NB4 (cell line): ENCODE results near the gene ARFGEF2.

ENCODE experiments used
- DNase-seq: peaks from one replicate; pipeline ENCODE4 v3.0.0; 2010; ENCODE audit warnings: low read depth
- H3K4me3 ChIP-seq: one replicate; pipeline ENCODE4 v1.5.1; 2011; ENCODE audit warnings: mild to moderate bottlenecking, low read depth, low read length, moderate library complexity
- MYC ChIP-seq: IDR thresholded peaks from 2 replicates; pipeline ENCODE4 v1.6.1; 2011; ENCODE audit warnings: low read depth, low read length
- POLR2A ChIP-seq: IDR thresholded peaks from 2 replicates; pipeline ENCODE4 v1.6.1; 2011; ENCODE audit warnings: mild to moderate bottlenecking; ENCODE audit not compliant: insufficient read length; ENCODE audit errors: extremely low read depth
- TF ChIP-seq, protein P1 (sequence below): IDR thresholded peaks from one replicate; pipeline ENCODE4 v1.5.1; 2012; ENCODE audit warnings: low read depth, low read length
- TF ChIP-seq, protein P2 (sequence below): IDR thresholded peaks from 2 replicates; pipeline ENCODE4 v1.6.1; 2011; ENCODE audit warnings: low read depth, low read length

The ARFGEF2 gene

DNA sequence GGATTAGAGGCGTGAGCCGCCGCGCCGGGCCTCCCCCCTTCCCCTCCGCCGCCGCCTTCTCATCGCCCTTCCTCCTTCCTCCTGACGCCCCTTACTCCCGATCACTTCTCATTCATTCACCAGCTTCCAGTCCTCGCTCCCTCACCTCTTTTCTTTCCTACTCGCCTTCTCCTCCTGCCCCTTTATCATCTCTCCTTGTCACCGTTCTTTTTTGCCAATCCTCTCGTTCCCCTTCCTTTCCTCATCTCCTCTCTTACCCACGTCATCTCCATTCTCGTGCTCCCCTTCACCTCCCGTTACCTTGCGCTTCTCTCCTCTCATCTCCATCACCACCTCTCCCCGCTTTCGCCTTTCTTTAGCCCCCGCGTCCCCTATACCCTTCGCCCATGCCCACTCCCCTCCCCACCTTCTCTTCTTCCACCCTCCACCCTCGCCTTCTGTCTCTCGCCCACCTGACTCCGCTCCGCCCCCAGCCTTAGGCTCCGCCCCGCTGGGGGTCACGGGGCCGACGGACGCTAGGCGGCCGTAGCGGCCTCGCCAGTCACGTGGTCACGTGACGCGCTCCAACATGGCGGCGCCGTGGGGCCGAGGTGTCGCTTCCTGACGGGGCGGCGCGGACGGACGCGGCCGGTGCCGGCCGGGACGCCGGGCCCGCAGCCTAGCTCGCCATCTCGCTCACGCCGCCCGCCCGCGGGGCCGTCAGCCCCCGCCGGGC, at the start of gene ARFGEF2:
TSS of gene ARFGEF2 (plus strand) at position 544 of the 715 bp plus-strand sequence. CDS start 179 bp downstream, outside the sequence.
- peak within 1 kb of the TSS; percentile 91 for H3K4me3 ChIP-seq
- TF ChIP-seq POLR2A (peak; percentile 80), MYC (peak; percentile 74)
- TF ChIP-seq, protein P1, sequence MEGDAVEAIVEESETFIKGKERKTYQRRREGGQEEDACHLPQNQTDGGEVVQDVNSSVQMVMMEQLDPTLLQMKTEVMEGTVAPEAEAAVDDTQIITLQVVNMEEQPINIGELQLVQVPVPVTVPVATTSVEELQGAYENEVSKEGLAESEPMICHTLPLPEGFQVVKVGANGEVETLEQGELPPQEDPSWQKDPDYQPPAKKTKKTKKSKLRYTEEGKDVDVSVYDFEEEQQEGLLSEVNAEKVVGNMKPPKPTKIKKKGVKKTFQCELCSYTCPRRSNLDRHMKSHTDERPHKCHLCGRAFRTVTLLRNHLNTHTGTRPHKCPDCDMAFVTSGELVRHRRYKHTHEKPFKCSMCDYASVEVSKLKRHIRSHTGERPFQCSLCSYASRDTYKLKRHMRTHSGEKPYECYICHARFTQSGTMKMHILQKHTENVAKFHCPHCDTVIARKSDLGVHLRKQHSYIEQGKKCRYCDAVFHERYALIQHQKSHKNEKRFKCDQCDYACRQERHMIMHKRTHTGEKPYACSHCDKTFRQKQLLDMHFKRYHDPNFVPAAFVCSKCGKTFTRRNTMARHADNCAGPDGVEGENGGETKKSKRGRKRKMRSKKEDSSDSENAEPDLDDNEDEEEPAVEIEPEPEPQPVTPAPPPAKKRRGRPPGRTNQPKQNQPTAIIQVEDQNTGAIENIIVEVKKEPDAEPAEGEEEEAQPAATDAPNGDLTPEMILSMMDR = no peak
- TF ChIP-seq, protein P2, sequence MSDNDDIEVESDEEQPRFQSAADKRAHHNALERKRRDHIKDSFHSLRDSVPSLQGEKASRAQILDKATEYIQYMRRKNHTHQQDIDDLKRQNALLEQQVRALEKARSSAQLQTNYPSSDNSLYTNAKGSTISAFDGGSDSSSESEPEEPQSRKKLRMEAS = peak; percentile 98
- DNase-seq = peak; percentile 95

DNA sequence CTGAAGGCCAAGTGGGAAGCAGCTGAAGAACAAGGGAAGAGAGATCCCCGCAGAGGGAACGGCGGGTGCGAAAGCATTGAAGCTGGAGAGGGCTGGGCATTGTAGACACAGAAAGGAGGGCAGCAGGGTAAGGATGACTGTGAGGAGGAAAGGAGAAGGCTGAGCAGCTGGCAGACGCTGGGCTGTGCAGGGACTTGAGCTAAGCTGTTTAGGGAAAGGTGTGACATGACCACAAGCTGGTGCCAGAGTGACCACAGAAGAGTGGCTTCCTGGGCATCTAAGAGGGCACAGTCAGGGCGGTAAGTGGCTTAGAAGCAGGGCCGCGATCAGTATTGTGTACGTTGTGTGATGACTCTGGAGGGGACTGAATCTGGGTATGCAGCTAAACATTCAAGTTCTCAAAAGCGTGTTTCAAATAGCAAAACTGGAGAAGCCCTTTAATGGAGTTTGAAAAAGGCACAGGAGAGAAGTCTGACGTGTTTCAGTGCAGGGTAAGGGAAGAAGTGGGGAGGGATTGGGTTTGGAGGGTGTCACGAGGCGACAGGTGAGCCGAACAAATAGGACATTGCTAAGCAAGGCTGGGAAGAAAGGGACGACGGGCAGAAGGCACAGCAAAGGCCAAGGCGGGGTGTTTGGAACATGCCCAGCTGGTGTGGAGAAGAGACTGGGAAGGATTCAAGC, 46.1 kb upstream of the ARFGEF2 start:
- no peak overlapping the region for H3K4me3 ChIP-seq
- TF ChIP-seq, protein P1 = no peak
- TF ChIP-seq, protein P2 = no peak
- no peak for TF ChIP-seq MYC
- no peak for TF ChIP-seq POLR2A
- DNase-seq = peak; percentile 37

DNA sequence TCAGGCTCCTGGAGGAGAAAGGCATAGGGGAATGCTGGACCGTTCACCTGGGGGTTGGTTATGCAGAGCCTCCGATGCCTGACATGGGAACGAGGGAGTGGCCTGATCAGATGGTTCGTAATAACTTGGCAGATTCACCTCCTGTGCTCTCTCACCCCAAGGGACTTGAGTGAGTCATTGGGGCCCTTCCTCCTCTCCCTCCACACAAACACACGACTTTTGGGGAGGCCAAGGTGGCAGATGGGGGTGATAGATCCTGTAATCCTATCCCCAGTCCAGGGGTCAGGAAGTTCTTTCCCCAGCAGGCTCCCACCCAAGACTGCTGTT, 45.6 kb upstream of the ARFGEF2 start:
- peak; percentile 94 for DNase-seq

DNA sequence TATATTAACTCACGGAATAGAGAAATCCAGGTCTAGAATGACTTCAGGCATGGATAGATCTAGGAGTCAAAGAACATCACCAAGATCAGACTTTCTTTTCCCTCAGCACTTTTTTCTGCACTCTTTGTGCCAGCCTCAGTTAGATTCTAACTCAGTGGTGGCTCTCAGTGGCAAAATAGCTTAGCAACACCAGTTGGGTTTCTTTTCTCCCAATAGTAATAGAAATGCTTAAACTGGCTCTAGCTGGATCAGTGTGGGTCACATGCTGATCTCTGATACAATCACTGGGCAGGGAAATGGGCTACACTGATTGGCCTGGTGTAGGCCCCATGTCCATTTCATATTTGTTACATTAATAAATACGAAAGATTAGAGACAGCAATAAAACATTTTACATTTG, 44.2 kb upstream of the ARFGEF2 start:
- no peak overlapping the region for H3K4me3 ChIP-seq
- DNase-seq = peak; percentile 66
- TF ChIP-seq, protein P1 = peak; percentile 12
- no peak for TF ChIP-seq POLR2A

More for the DNA sequence above, 45.6 kb upstream of the ARFGEF2 start:
- TF ChIP-seq, protein P1 = no peak
- TF ChIP-seq MYC = peak; percentile 78
- no peak for TF ChIP-seq POLR2A
- TF ChIP-seq, protein P2 = peak; percentile 79
- H3K4me3 ChIP-seq = no peak overlapping the region

DNA sequence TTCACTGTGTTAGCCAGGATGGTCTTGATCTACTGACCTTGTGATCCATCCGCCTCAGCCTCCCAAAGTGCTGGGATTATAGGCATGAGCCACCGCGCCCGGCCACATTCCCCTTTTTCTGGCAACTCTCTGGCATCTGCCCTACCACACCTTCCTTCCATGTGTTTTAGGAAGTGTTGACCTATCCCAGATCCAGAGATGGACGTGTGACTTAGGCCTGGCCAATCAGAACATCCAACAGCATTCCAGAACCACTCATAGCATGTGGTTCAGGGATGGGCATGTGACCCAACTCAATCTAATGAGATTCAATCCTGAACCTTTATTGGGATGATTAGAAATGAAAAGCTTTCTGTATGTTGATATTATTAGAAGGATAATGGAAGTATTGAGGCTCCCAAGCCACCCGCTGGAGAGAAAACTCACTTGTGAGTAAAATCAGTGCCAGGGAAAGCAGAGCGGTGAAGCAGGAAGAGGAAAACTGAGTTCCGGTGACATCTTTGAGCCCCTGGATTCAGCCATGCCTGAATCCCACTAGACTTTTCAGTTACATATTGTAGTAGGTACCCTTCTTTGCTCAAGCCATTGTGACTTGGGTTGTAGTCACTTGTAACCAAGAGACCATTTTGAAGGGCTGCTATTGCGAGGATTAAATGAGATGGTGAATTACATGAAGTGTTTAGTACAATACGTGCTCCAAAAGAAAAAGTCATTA, 42.8 kb upstream of the ARFGEF2 start:
- TF ChIP-seq, protein P2 = no peak
- TF ChIP-seq POLR2A (no peak), MYC (no peak)
- TF ChIP-seq, protein P1 = no peak
- DNase-seq = no peak
- H3K4me3 ChIP-seq = no peak overlapping the region
